Keratinocyte (primary cell): ENCODE data around the gene CANX.
"Not testable (repeated sequence)": the region's sequence is repeated elsewhere in the genome, so short reads cannot be mapped to it uniquely, and the experiment has no call there.

ENCODE experiments used
- EZH2 ChIP-seq: IDR thresholded peaks from one replicate; pipeline ENCODE4 v1.6.1; 2012; ENCODE audit warnings: inconsistent platforms, mild to moderate bottlenecking, low read length, moderate library complexity
- TF ChIP-seq, protein P1 (sequence below), 3 experiments: IDR thresholded peaks in 1 of 3; conservative IDR thresholded peaks in 1 of 3; optimal IDR thresholded peaks in 1 of 3; 2 replicates in 2 of 3; 3 replicates in 1 of 3; pipeline versions ENCODE3 to v1.5.1; 2011; ENCODE audit warnings: low read length in 3 of 3, mild to moderate bottlenecking in 3 of 3, moderate library complexity in 2 of 3, control low read depth in 1 of 3, inconsistent platforms in 1 of 3; ENCODE audit not compliant: insufficient read depth in 2 of 3; ENCODE audit errors: extremely low read depth in 1 of 3

DNA sequence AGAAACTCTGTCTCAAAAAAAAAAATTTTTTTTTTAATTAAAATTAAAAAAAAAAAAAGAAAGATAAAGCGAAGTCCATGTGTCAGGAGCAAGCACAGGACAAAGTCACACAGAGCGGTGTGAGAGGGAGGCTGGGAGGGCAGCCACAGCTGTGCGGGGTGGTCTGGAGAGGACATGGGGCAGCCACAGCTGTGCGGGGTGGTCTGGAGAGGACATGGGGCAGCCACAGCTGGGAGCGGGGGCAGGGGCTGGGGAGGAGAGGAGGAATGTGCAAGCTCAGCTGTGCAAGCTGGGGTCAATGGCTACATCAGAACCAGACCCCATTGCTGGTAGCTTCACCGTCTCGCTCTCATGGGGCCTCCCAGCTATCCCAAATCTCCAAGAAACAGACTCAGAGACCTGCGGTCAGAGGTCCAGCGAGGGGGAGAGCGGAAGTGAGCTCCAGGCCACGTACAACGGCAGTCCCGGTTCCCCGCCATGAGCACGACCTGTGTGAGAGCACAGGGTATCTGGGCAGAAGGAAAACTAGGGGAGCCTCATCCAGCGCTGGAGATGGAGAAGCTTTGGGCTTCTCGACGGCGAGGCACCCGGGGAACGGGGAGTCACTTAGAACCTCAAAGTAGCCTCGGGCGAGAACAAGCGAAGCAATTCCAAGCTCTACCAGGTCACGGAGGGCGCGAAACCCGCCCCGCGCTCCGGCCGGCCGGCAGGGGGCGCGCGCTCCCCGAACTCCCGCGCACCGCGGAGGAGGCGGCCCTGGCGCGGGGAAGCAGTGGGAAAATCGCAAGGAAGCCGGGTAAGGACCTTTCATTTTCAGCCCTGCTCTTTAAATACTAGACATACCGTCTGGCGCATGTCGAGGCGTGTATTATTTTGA lies 41.2 kb upstream of the CANX start:
- TF ChIP-seq, protein P1, sequence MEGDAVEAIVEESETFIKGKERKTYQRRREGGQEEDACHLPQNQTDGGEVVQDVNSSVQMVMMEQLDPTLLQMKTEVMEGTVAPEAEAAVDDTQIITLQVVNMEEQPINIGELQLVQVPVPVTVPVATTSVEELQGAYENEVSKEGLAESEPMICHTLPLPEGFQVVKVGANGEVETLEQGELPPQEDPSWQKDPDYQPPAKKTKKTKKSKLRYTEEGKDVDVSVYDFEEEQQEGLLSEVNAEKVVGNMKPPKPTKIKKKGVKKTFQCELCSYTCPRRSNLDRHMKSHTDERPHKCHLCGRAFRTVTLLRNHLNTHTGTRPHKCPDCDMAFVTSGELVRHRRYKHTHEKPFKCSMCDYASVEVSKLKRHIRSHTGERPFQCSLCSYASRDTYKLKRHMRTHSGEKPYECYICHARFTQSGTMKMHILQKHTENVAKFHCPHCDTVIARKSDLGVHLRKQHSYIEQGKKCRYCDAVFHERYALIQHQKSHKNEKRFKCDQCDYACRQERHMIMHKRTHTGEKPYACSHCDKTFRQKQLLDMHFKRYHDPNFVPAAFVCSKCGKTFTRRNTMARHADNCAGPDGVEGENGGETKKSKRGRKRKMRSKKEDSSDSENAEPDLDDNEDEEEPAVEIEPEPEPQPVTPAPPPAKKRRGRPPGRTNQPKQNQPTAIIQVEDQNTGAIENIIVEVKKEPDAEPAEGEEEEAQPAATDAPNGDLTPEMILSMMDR (optimal IDR thresholded peaks at IDR 0.05 in 1 of 3, IDR thresholded peaks at IDR 0.05 in 1 of 3, conservative IDR thresholded peaks at IDR 0.05 in 1 of 3; ENCODE audit: extremely low read depth in 1 of 3, insufficient read depth in 2 of 3, low read length in 3 of 3): not testable (repeated sequence)
- not testable (repeated sequence) for TF ChIP-seq EZH2
